Mucosa of rectum (tissue), 2 donors: ENCODE results near the gene DNAJB6.
"Not testable (repeated sequence)": the region's sequence is repeated elsewhere in the genome, so short reads cannot be mapped to it uniquely, and the experiment has no call there.

Source experiments
- H3K27ac ChIP-seq, 2 donors: one replicate each; pipeline ENCODE4 v1.7.0; 2013; ENCODE audit warnings: inconsistent platforms in 2 of 2, low read depth in 2 of 2, low read length in 2 of 2
- H3K27me3 ChIP-seq, 2 donors: one replicate each; pipeline ENCODE4 v1.7.0; 2013; ENCODE audit warnings: low read length in 2 of 2; ENCODE audit not compliant: control insufficient read depth in 2 of 2, insufficient read depth in 2 of 2
- H3K36me3 ChIP-seq, 2 donors: one replicate each; pipeline ENCODE4 v1.7.0; 2013; ENCODE audit warnings: low read length in 2 of 2; ENCODE audit not compliant: control insufficient read depth in 2 of 2, insufficient read depth in 2 of 2
- H3K4me1 ChIP-seq, 2 donors: one replicate each; pipeline ENCODE4 v1.7.0; 2013; ENCODE audit warnings: low read length in 2 of 2, mild to moderate bottlenecking in 1 of 2; ENCODE audit not compliant: control insufficient read depth in 2 of 2, insufficient read depth in 2 of 2
- H3K4me3 ChIP-seq, 2 donors: one replicate each; pipeline ENCODE4 v1.7.0; 2013; ENCODE audit warnings: low read length in 2 of 2
- H3K9ac ChIP-seq, 2 donors: one replicate each; pipeline ENCODE4 v1.7.0; 2013; ENCODE audit warnings: low read length in 2 of 2, low read depth in 1 of 2, mild to moderate bottlenecking in 1 of 2
- H3K9me3 ChIP-seq, 2 donors: one replicate each; pipeline ENCODE4 v1.7.0; 2013; ENCODE audit warnings: low read length in 2 of 2; ENCODE audit not compliant: control insufficient read depth in 2 of 2
- donor health status: healthy.
- donor health status: Normal muscosa, but diverticular disease.

DNAJB6 gene

DNA sequence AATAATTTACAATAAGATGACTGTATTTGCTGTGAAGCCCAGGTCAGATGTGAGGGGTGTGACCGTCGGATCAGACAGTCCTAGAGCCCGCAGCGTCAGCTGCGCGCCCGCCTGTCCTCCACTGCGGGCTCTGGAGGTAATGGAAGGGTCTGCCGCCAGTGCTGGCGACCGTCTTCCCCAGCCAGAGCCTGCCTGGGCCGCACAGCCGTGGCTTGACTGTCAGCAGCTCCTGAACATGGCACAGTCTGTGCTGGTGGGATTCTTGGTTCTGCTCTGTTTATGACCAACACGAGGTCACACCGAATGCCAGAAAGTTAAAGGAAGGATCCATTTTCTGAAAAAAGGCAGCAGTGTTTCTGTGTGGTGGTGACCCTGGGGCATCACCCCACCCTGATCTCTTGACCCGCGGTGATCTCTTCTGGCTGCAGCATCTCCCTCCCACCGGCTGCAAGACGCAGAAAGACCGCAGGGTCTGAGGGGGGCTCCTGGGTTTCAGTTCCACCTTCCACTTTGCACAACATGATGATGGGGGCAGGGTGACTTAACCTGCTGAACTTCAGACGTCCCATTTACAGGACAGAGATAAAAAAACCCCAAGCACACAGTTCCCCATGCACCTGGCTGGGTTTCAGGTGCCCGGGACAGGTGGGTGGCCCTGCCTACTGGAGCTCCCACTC lies 103.7 kb downstream of the DNAJB6 start:
- Histone ChIP-seq H3K27ac (no peak overlapping the region), H3K9ac (no peak overlapping the region), H3K27me3 (peaks cover 0 to 2% of the 10 kb centered on the region in 2 donors), H3K4me1 (no peaks in the 10 kb centered on the region), H3K9me3 (no peaks in the 10 kb centered on the region), H3K4me3 (no peak overlapping the region), H3K36me3 (no peaks in the 10 kb centered on the region)

GRCh38 chr7:157441023-157441399 lies 104.2 kb downstream of the DNAJB6 start:
- Histone ChIP-seq H3K27me3 (peaks cover 0 to 2% of the 10 kb centered on the region in 2 donors), H3K9me3 (no peaks in the 10 kb centered on the region), H3K27ac (no peak overlapping the region), H3K36me3 (no peaks in the 10 kb centered on the region), H3K4me3 (no peak overlapping the region), H3K9ac (no peak overlapping the region), H3K4me1 (no peaks in the 10 kb centered on the region)

DNA sequence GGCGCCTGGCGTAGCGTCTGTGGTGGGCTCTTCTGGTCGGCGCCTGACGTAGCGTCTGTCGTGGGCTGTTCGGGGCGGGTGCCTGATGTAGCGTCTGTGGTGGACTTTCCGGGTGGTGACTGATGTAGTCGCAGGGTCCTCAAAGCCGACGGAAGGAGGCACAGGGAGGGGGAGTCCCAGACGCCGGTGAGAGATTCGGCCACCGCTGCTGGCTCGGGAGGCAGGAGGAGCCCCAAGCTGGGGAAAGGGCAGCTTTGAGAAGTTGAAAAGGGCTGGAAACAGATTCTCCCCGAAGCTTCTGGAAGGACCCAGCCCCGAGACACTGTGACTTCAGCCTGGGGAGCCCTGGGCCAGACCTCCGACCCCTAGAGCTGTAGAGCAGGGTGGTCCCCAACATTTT lies 105.7 kb downstream of the DNAJB6 start:
- no peaks in the 10 kb centered on the region for H3K9me3 ChIP-seq
- no peak overlapping the region for H3K4me3 ChIP-seq
- H3K27me3 ChIP-seq = peaks cover 0 to 2% of the 10 kb centered on the region in 2 donors
- no peak overlapping the region for H3K9ac ChIP-seq
- H3K27ac ChIP-seq = no peak overlapping the region
- no peaks in the 10 kb centered on the region for H3K4me1 ChIP-seq
- H3K36me3 ChIP-seq = no peaks in the 10 kb centered on the region

GRCh38 chr7:157442993-157443831 lies 106.4 kb downstream of the DNAJB6 start:
- Histone ChIP-seq H3K9ac (no peak overlapping the region), H3K36me3 (no peaks in the 10 kb centered on the region), H3K27me3 (peaks cover 0 to 2% of the 10 kb centered on the region in 2 donors), H3K27ac (no peak overlapping the region), H3K4me3 (no peak overlapping the region), H3K4me1 (no peaks in the 10 kb centered on the region), H3K9me3 (no peaks in the 10 kb centered on the region)

- Histone ChIP-seq H3K9me3 (no peaks in the 10 kb centered on the region), H3K9ac (no peak overlapping the region), H3K27ac (no peak overlapping the region), H3K36me3 (no peaks in the 10 kb centered on the region), H3K27me3 (no peaks in the 10 kb centered on the region), H3K4me3 (no peak overlapping the region), H3K4me1 (no peaks in the 10 kb centered on the region)
Measured at GRCh38 chr7:157444011-157444842, 107.4 kb downstream of the DNAJB6 start.

GRCh38 chr7:157444843-157445135 lies 108.0 kb downstream of the DNAJB6 start:
- no peak overlapping the region for H3K4me3 ChIP-seq
- no peaks in the 10 kb centered on the region for H3K9me3 ChIP-seq
- no peaks in the 10 kb centered on the region for H3K4me1 ChIP-seq
- no peaks in the 10 kb centered on the region for H3K36me3 ChIP-seq
- no peaks in the 10 kb centered on the region for H3K27me3 ChIP-seq
- H3K27ac ChIP-seq = no peak overlapping the region
- no peak overlapping the region for H3K9ac ChIP-seq

- no peak overlapping the region for H3K4me3 ChIP-seq
- H3K4me1 ChIP-seq = no peaks in the 10 kb centered on the region
- H3K36me3 ChIP-seq = no peaks in the 10 kb centered on the region
- no peaks in the 10 kb centered on the region for H3K27me3 ChIP-seq
- no peak overlapping the region for H3K9ac ChIP-seq
- H3K27ac ChIP-seq = no peak overlapping the region
- H3K9me3 ChIP-seq = no peaks in the 10 kb centered on the region
Measured at GRCh38 chr7:157445246-157445955, 108.6 kb downstream of the DNAJB6 start.

GRCh38 chr7:157445956-157446295 lies 109.1 kb downstream of the DNAJB6 start:
- H3K4me3 ChIP-seq = no peak overlapping the region
- no peaks in the 10 kb centered on the region for H3K36me3 ChIP-seq
- no peaks in the 10 kb centered on the region for H3K9me3 ChIP-seq
- H3K27ac ChIP-seq = no peak overlapping the region
- H3K9ac ChIP-seq = no peak overlapping the region
- H3K27me3 ChIP-seq = no peaks in the 10 kb centered on the region
- no peaks in the 10 kb centered on the region for H3K4me1 ChIP-seq

- Histone ChIP-seq H3K27ac (no peak overlapping the region), H3K4me1 (no peaks in the 10 kb centered on the region)
Measured at GRCh38 chr7:157446322-157446721, 109.5 kb downstream of the DNAJB6 start.

DNA sequence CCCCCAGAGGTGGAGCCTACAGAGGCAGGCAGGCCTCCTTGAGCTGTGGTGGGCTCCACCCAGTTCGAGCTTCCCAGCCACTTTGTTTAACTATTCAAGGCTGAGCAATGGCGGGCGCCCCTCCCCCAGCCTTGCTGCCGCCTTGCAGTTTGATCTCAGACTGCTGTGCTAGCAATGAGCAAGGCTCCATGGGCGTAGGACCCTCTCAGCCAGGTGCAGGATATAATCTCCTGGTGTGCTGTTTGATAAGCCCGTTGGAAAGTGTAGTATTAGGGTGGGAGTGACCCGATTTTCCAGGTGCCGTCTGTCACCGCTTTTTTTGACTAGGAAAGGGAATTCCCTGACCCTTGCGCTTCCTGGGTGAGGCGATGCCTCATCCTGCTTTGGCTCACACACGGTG lies 117.2 kb downstream of the DNAJB6 start:
- H3K27me3 ChIP-seq, H3K4me3 ChIP-seq, H3K27ac ChIP-seq, H3K9ac ChIP-seq, H3K4me1 ChIP-seq, H3K9me3 ChIP-seq, H3K36me3 ChIP-seq: not testable (repeated sequence)

More at GRCh38 chr7:157446322-157446721, 109.5 kb downstream of the DNAJB6 start:
- Histone ChIP-seq H3K4me3 (no peak overlapping the region), H3K27me3 (no peaks in the 10 kb centered on the region), H3K9me3 (no peaks in the 10 kb centered on the region), H3K36me3 (no peaks in the 10 kb centered on the region), H3K9ac (no peak overlapping the region)
